ENCODE data around the gene LTBP4. TPM values are rescaled to one million over a fixed set of nuclear protein-coding genes. Genes with fewer than 3 reads are reported as not detected.

Gene LTBP4
- total and polyA plus RNA-seq, 2 donors (not counting 3 experiments of a cell fraction or from before 2014, with no cell fraction given) = 25.9 to 38.0 TPM

GRCh38 chr19:40614622-40615411, 13.6 kb downstream of the LTBP4 start:
- H3K79me2 ChIP-seq (ENCODE audit: control insufficient read depth, insufficient read depth, low read length) = no peaks in the 10 kb centered on the region
- ChIA-PET CTCF (interaction anchor here (1.2 to 7.6 kb wide), 3 partner anchors 11 to 19 kb away, joined by 5 to 70 read pairs (median 6); no protein-coding TSS in a partner anchor), POLR2A (interaction anchor here (0.6 to 1.0 kb wide), 2 partner anchors 11 to 90 kb away, joined by 4 to 5 read pairs; no protein-coding TSS in a partner anchor)
- H3K9ac ChIP-seq (replicated peaks; ENCODE audit: extremely low read depth, insufficient read depth, low read length) = peak overlapping the region; percentile 53
- peak; percentile 92 for FAIRE-seq
- H3K36me3 ChIP-seq (ENCODE audit: control insufficient read depth in 2 of 2, extremely low read depth in 1 of 2, insufficient read depth in 2 of 2, low read length in 2 of 2) = no peaks in the 10 kb centered on the region
- peak overlapping the region; percentile 83 for H3K27ac ChIP-seq (ENCODE audit: insufficient read depth, low read depth, low read length)
- no peaks in the 10 kb centered on the region for H3K27me3 ChIP-seq (ENCODE audit: control insufficient read depth in 2 of 2, insufficient read depth in 2 of 2, low read length in 2 of 2)
- peak overlapping the region; percentile 91 for H2AFZ ChIP-seq (ENCODE audit: low read depth, low read length)
- H3K4me3 ChIP-seq (replicated peaks in 1 of 3; ENCODE audit: insufficient read depth in 1 of 3, low read depth in 1 of 3, low read length in 3 of 3) = peak overlapping the region; percentile 26 to 43 (median 40)
- no peaks in the 10 kb centered on the region for H3K9me1 ChIP-seq (replicated peaks; ENCODE audit: control insufficient read depth, extremely low read depth, insufficient read depth, low read length)
- no TSS peak for BruUV-seq (replicated peaks)
- H3K4me2 ChIP-seq (ENCODE audit: insufficient read depth, low read length) = peak overlapping the region; percentile 75
- no peaks in the 10 kb centered on the region for H4K20me1 ChIP-seq (replicated peaks; ENCODE audit: control insufficient read depth, extremely low read depth, insufficient read depth, low read length)
- intact Hi-C loops (cut with micrococcal nuclease) (no loop called here), dilution Hi-C loops (cut with MboI; ENCODE audit: extremely low pct_ligation_motif_present, low sequenced_read_pairs) (no loop called here)
- no peak for TF ChIP-seq MAX (IDR thresholded peaks at IDR 0.05; ENCODE audit: insufficient read depth, insufficient read length)
- TF ChIP-seq JUN (IDR thresholded peaks at IDR 0.05; ENCODE audit: borderline replicate concordance, insufficient read depth, insufficient read length, low read depth) = peak; percentile 27
- no peak for TF ChIP-seq POLR2A (IDR thresholded peaks at IDR 0.05; ENCODE audit: low read depth, low read length)
- TF ChIP-seq FOS (IDR thresholded peaks at IDR 0.05; ENCODE audit: borderline replicate concordance, insufficient read depth, low read length) = peak; percentile 37
- TF ChIP-seq EZH2 (IDR thresholded peaks at IDR 0.05; ENCODE audit: borderline replicate concordance, low read depth, low read length, severe bottlenecking) = no peak
- H3K9me3 ChIP-seq (replicated peaks; ENCODE audit: control insufficient read depth, insufficient read depth, low read length) = no peaks in the 10 kb centered on the region
- H3K4me1 ChIP-seq (ENCODE audit: control insufficient read depth, extremely low read depth, insufficient read depth, low read length) = peaks cover 19% of the 10 kb centered on the region
- DNase-seq (ENCODE audit: low read depth, low spot score) = peak; percentile 78

- H3K4me1 ChIP-seq (ENCODE audit: control insufficient read depth, extremely low read depth, insufficient read depth, low read length) = peaks cover 10% of the 10 kb centered on the region
- ChIA-PET CTCF (interaction anchor here (0.9 to 7.6 kb wide), 3 partner anchors 14 to 30 kb away, joined by 3 to 70 read pairs (median 3); no protein-coding TSS in a partner anchor), POLR2A (interaction anchor here (0.5 kb wide), 1 partner anchor 9 kb away, joined by 3 read pairs; no protein-coding TSS in a partner anchor)
- no peaks in the 10 kb centered on the region for H3K9me1 ChIP-seq (replicated peaks; ENCODE audit: control insufficient read depth, extremely low read depth, insufficient read depth, low read length)
- DNase-seq (ENCODE audit: low read depth, low spot score) (no peak), FAIRE-seq (no peak)
- BruUV-seq (replicated peaks) = no TSS peak
- no peaks in the 10 kb centered on the region for H3K36me3 ChIP-seq (ENCODE audit: control insufficient read depth in 2 of 2, extremely low read depth in 1 of 2, insufficient read depth in 2 of 2, low read length in 2 of 2)
- no peaks in the 10 kb centered on the region for H4K20me1 ChIP-seq (replicated peaks; ENCODE audit: control insufficient read depth, extremely low read depth, insufficient read depth, low read length)
- no peaks in the 10 kb centered on the region for H3K27me3 ChIP-seq (ENCODE audit: control insufficient read depth in 2 of 2, insufficient read depth in 2 of 2, low read length in 2 of 2)
- H3K27ac ChIP-seq (ENCODE audit: insufficient read depth, low read depth, low read length) = no peak overlapping the region
- no peak overlapping the region for H3K4me3 ChIP-seq (replicated peaks in 1 of 3; ENCODE audit: insufficient read depth in 1 of 3, low read depth in 1 of 3, low read length in 3 of 3)
- no peak overlapping the region for H2AFZ ChIP-seq (ENCODE audit: low read depth, low read length)
- no peaks in the 10 kb centered on the region for H3K9me3 ChIP-seq (replicated peaks; ENCODE audit: control insufficient read depth, insufficient read depth, low read length)
- intact Hi-C loops (cut with micrococcal nuclease) = no loop called here
- dilution Hi-C loops (cut with MboI; ENCODE audit: extremely low pct_ligation_motif_present, low sequenced_read_pairs) = no loop called here
- no peak overlapping the region for H3K4me2 ChIP-seq (ENCODE audit: insufficient read depth, low read length)
- H3K79me2 ChIP-seq (ENCODE audit: control insufficient read depth, insufficient read depth, low read length) = no peaks in the 10 kb centered on the region
- TF ChIP-seq MAX (IDR thresholded peaks at IDR 0.05; ENCODE audit: insufficient read depth, insufficient read length) (no peak), POLR2A (IDR thresholded peaks at IDR 0.05; ENCODE audit: low read depth, low read length) (no peak), FOS (IDR thresholded peaks at IDR 0.05; ENCODE audit: borderline replicate concordance, insufficient read depth, low read length) (no peak), CTCF (IDR thresholded peaks at IDR 0.05; ENCODE audit: extremely low read depth in 1 of 2, insufficient read depth in 1 of 2, low read depth in 1 of 2, low read length in 2 of 2) (no peak), POLR2AphosphoS5 (IDR thresholded peaks at IDR 0.05; ENCODE audit: insufficient read depth, low read depth, low read length) (no peak), EZH2 (IDR thresholded peaks at IDR 0.05; ENCODE audit: borderline replicate concordance, low read depth, low read length, severe bottlenecking) (no peak), JUN (IDR thresholded peaks at IDR 0.05; ENCODE audit: borderline replicate concordance, insufficient read depth, insufficient read length, low read depth) (no peak), GATA2 (IDR thresholded peaks at IDR 0.05; ENCODE audit: insufficient read depth, insufficient read length, low read depth, low read length) (no peak), MYC (IDR thresholded peaks at IDR 0.05; ENCODE audit: low read depth, low read length) (no peak)
- no peak overlapping the region for H3K9ac ChIP-seq (replicated peaks; ENCODE audit: extremely low read depth, insufficient read depth, low read length)
Observed at GRCh38 chr19:40616178-40616577, 15.0 kb downstream of the LTBP4 start.

Data from endothelial cell of umbilical vein (primary cell).